GM13977 (cell line): ENCODE results near the gene GRB14.

ENCODE experiments used
- DNase-seq: peaks from one replicate; pipeline ENCODE4 v3.0.0; 2012; ENCODE audit warnings: low spot score
- CTCF ChIP-seq: IDR thresholded peaks from 2 replicates; pipeline ENCODE4 v1.5.1; 2012; ENCODE audit warnings: mild to moderate bottlenecking, control low read depth; ENCODE audit not compliant: insufficient read depth; ENCODE audit errors: extremely low read depth, missing control alignments
- in situ Hi-C: fragments of 300-500 bp; cut with MboI; formaldehyde crosslinking; loops from one replicate; pipeline ENCODE4 v1.12.0; 2022; ENCODE audit warnings: low sequenced_read_pairs, low pct_unique_long_range_greater_than_20kb, mixed read lengths, inconsistent platforms; ENCODE audit not compliant: unreplicated experiment

The GRB14 gene

GRCh38 chr2:164589522-164589921 lies 31.8 kb downstream of the GRB14 start:
- no peak for DNase-seq
- in situ Hi-C loops, result no loop called here
- no peak for TF ChIP-seq CTCF

- no peak for DNase-seq
- TF ChIP-seq CTCF, result no peak
- in situ Hi-C loops, result no loop called here
Measured at GRCh38 chr2:164581050-164581449, 40.2 kb downstream of the GRB14 start.

DNA sequence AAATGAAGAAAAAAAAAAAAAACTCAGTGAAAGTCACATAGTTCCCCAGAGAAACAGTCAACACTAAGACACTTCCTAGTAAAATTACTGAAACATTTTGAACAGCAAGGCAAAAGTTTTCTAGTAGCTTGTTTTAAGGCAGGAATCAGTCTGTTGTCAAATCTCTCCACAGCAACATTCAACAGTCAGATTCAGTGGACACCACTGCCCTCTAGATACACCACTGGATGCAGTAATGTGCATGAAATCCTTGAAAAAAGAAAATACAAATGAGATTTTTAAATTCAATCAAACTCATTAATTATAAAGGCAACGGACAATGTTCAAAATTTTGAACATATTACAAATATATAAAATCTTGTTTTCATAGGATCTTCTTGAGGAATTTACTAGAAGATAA lies 46.4 kb downstream of the GRB14 start:
- no peak for TF ChIP-seq CTCF
- no peak for DNase-seq
- in situ Hi-C loops, result no loop called here

DNA sequence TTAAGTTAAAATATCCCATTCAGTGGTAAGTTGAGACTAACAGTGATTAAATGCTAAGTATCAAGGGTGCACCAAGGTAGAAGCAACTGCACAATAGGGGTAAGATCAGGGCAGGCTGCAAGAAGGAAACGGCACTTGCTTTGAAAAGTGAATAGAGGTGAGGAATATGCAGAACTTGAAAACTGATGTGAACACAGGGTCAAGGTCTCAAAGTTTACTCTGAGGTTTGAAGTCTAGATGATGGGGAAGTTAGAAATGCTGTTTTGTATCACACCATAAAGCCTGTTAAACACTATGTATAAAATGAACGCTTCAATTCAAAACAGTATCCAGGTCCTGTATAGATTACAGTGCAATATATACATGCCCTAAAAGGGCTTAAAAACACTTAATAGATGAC lies 50.8 kb downstream of the GRB14 start:
- DNase-seq, result no peak
- in situ Hi-C loops, result no loop called here
- TF ChIP-seq CTCF, result no peak

- no peak for TF ChIP-seq CTCF
- DNase-seq, result no peak
- in situ Hi-C loops, result no loop called here
Measured at GRCh38 chr2:164569378-164569777, 51.9 kb downstream of the GRB14 start.

GRCh38 chr2:164568317-164568716 lies 53.0 kb downstream of the GRB14 start:
- no peak for TF ChIP-seq CTCF
- DNase-seq, result no peak
- in situ Hi-C loops, result no loop called here
